ENCODE measurements around the gene VPS13C.

The VPS13C gene

GRCh38 chr15:61938249-61938648, 122.0 kb downstream of the VPS13C start:
- no peak for DNase-seq (ENCODE audit: low read depth in 2 of 2)

- DNase-seq (ENCODE audit: low read depth in 2 of 2), result no peak
These were observed 123.6 kb downstream of the VPS13C start for GRCh38 chr15:61936528-61937195.

GRCh38 chr15:61935493-61935892, 124.8 kb downstream of the VPS13C start:
- no peak for DNase-seq (ENCODE audit: low read depth in 2 of 2)

- no peak for DNase-seq (ENCODE audit: low read depth in 2 of 2)
These were observed 130.8 kb downstream of the VPS13C start for GRCh38 chr15:61929452-61929851.

- no peak for DNase-seq (ENCODE audit: low read depth in 2 of 2)
These were observed 137.1 kb downstream of the VPS13C start for GRCh38 chr15:61923173-61923572.

- no peak for DNase-seq (ENCODE audit: low read depth in 2 of 2)
These were observed 139.2 kb downstream of the VPS13C start for GRCh38 chr15:61921093-61921492.

GRCh38 chr15:61917457-61917856, 142.8 kb downstream of the VPS13C start:
- DNase-seq (ENCODE audit: low read depth in 2 of 2), result no peak

- no peak for DNase-seq (ENCODE audit: low read depth in 2 of 2)
These were observed 144.1 kb downstream of the VPS13C start for GRCh38 chr15:61916104-61916503.

- no peak for DNase-seq (ENCODE audit: low read depth in 2 of 2)
These were observed 144.6 kb downstream of the VPS13C start for GRCh38 chr15:61915640-61916039.

- DNase-seq (ENCODE audit: low read depth in 2 of 2), result no peak
These were observed 149.3 kb downstream of the VPS13C start for GRCh38 chr15:61910839-61911369.

GRCh38 chr15:61908241-61908640, 152.0 kb downstream of the VPS13C start:
- DNase-seq (ENCODE audit: low read depth in 2 of 2), result no peak

- no peak for DNase-seq (ENCODE audit: low read depth in 2 of 2)
These were observed 152.5 kb downstream of the VPS13C start for GRCh38 chr15:61907753-61908086.

GRCh38 chr15:61906961-61907752, 153.1 kb downstream of the VPS13C start:
- DNase-seq (ENCODE audit: low read depth in 2 of 2), result no peak

- no peak for DNase-seq (ENCODE audit: low read depth in 2 of 2)
These were observed 167.1 kb downstream of the VPS13C start for GRCh38 chr15:61893146-61893545.

GRCh38 chr15:61892140-61892539, 168.1 kb downstream of the VPS13C start:
- DNase-seq (ENCODE audit: low read depth in 2 of 2), result no peak

GRCh38 chr15:61890106-61890505, 170.1 kb downstream of the VPS13C start:
- no peak for DNase-seq (ENCODE audit: low read depth in 2 of 2)

- DNase-seq (ENCODE audit: low read depth in 2 of 2), result no peak
These were observed 170.5 kb downstream of the VPS13C start for GRCh38 chr15:61889706-61890105.

GRCh38 chr15:61888074-61888780, 172.0 kb downstream of the VPS13C start:
- no peak for DNase-seq (ENCODE audit: low read depth in 2 of 2)

GRCh38 chr15:61880084-61880483, 180.2 kb downstream of the VPS13C start:
- no peak for DNase-seq (ENCODE audit: low read depth in 2 of 2)

GRCh38 chr15:61879219-61879618, 181.0 kb downstream of the VPS13C start:
- DNase-seq (ENCODE audit: low read depth in 2 of 2), result no peak

GRCh38 chr15:61871926-61872522, 188.2 kb downstream of the VPS13C start:
- no peak for DNase-seq (ENCODE audit: low read depth in 2 of 2)

GRCh38 chr15:61869656-61870055, 190.6 kb downstream of the VPS13C start:
- no peak for DNase-seq (ENCODE audit: low read depth in 2 of 2)
